Islet of Langerhans (tissue), 1 donor: ENCODE measurements around the gene AUTS2.
"Not testable (repeated sequence)": the region's sequence is repeated elsewhere in the genome, so short reads cannot be mapped to it uniquely, and the experiment has no call there.

ENCODE experiments used
- FAIRE-seq: peaks from one replicate; lab custom pipeline; 2011; peaks lifted over from hg19 to GRCh38; lab: Jason Lieb, UNC

The AUTS2 gene

DNA sequence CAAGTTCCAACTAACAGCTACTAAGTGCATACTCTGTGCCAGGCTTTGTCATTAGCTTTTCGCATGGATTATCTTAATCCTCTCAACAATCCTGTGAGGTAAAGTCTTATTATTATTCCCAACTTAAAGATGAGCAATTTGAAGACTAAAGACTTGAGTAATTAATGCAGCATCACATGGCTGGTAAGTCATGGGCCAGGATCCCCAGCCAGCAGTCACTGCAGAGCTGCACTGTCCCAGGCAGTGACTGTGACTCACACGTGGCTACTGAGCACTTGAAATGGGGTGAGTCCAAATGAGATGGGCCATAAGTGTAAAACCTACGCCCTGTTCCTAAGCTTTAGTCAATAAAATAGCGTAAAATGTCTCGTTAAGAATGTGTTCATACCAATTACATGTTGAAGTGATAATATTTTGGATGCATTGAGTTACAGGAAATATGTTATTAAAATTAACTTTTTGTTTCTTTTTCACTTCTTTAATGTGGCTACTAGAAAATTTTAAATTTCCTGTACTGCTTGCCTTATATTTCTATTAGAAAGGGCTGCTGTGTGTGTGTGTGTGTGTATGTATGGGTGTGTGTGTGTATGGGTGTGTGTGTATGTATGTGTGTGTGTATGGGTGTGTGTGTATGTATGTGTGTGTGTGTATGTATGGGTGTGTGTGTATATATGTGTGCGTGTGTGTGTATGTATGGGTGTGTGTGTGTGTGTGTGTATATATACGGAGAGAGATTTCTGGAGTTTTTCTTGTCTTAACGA lies 756.3 kb downstream of the AUTS2 start:
- no peak for FAIRE-seq

DNA sequence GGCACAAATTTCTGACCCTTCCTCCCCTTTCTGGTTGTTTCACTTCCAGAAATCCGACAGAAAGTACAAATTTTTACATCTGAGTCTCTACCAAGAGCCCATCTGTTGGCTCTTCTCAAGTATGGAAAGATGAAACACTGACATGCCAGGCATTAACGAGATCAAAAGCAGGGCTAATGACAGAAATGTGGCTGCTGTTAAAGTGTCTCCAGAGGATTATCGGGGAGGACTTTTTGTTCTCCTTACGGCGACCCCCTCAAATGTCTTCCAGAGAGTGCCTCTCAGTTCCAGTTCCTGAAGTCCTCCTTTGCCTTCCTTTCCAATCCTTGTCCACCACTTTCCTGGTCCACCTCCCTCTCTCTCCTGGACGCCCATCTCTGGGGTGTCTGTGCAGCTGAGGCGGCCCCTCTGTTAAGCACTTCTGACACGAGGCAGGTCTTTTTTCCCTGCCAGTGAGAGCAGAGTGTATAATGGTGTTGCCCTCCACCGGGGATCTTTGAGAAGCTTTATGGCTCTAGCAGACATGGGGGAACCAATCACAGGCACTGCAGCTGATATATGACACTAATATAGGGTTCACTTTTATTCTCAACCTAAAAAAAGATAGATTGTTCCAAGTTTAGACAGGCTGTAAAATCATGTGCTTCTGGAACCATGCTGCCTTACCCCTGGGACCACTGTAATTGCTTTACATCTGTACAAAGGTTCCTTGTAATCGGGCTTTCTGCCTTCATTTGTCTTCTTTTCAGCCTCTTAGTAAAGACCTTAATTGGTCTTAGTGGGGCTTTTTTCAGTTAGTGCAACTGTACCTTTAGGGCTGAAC lies 757.1 kb downstream of the AUTS2 start:
- FAIRE-seq: no peak

DNA sequence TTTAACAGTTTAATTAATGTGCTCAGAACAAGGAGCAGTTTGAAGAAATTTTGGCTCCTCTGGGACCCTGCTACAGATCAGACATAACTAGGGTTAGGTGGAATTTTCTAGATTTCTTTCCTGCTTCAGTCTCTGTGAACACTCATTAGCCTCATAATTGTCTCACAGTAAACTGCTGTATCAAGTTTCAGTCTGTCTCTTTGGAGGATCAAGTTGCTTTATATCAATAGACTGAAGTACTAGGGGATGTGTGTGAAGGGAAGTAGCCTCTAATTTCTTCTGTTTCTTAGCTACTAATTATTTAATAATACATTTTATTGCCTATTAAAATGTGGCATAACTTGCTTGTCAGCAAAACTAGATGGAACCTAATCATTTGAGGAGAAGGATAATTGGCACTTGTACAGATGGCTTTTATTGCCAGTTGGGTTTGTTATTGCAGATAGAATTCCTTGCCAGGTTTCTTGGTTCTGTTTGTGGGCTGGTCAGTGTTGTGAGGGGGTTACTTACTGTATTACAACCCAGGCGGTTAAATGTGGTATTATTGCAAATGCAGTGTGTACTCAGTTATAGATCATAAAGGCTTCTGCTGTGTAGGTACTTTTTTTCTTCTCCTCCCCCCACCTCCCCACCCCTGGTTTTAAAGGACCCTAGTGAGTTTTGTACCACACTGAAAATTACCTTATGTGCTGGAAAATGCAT lies 758.0 kb downstream of the AUTS2 start:
- FAIRE-seq: no peak

DNA sequence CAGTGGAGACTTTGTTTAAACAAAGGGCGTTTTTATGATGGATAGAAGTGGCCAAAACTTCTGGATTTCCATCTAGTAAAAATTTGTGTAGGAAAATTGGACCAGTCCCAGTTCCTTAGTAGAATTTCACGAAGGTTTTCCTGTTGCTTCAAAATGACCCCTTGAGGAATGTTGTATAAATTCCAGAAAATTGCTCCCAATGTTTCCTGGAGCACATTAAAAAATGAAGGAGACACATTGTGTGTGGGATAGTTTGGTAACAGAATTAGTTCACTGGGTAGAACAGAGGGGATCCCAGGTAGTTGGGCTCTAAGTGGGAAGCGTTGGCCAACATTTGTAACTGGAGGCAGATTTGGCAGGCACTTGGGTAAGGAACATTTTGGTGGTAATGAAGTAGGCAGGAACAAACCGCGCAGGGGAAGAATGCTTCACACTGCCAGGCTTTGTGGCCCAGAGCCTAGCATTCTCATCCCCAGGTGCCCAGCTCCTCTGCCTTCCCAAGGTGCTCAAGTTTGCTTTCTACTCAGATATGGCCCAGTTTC lies 758.6 kb downstream of the AUTS2 start:
- no peak for FAIRE-seq

DNA sequence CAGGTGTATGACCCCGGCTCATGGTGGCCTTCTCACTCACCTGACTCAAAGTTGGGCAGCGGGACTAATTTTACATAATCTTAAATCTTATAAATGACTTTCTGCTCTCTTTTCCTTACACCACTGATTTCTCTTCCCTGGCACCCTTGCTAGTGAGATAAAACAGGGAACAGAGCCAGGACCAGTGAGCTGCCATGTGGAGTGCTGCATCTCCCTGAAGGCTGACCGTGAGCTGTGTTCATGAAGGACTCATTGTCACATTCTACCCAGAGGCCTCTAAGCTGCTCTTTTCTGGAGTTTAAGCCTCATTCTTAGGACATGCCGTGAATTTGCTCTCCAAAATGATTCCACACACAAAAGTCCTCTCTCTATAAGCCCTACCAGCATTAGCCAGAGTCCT lies 762.3 kb downstream of the AUTS2 start:
- no peak for FAIRE-seq

DNA sequence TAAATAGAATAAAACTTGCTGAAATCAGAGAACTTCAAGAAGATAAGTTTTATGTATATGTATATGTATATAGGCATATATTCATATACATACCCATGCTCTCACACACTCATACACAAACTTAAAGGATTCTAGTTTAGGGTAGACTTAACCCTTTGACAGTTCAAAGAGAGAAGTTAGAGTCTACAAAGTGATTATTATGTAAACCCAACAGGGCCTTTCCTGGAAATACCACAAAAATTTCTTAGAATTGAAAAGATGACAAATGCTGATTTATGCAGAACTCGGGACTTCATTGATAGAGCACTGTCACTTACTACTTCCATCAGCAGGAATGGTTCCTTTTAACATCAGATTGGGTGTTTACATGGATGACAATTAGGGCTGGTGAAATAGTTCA lies 763.5 kb downstream of the AUTS2 start:
- FAIRE-seq: no peak

DNA sequence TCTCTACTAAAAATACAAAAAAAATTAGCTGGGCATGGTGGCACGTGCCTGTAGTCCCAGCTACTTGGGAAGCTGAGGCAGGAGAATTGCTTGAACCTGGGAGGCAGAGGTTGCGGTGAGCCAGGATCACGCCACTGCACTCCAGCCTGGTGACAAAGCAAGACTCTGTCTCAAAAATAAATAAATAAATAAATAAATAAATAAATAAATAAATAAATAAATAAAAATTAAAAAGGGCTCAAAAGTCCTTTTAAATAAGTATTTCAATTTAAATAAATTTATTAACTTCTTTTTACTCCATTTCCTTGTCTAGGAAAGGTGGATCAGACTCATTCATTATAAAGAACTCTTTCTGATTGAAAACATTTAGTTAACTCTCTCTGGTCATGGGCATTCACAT lies 766.1 kb downstream of the AUTS2 start:
- not testable (repeated sequence) for FAIRE-seq

DNA sequence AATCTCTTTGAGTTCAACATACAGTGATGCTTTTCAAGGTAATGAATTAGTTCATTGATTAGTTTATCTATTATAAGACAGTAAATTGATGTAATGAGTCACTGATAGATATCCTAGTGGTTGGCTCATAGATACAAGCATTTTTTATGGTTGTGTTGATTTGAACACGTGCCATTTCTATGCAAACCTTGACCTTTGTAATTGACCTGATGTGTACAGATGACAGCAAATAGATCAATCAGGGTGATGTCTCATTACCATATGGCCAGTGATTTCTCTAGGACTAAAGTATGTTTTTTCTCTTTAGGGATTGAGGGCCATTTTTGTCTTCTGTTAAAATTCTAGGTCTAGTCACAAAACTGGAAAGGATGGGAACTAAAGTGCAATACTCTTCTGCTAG lies 773.4 kb downstream of the AUTS2 start:
- FAIRE-seq: no peak

DNA sequence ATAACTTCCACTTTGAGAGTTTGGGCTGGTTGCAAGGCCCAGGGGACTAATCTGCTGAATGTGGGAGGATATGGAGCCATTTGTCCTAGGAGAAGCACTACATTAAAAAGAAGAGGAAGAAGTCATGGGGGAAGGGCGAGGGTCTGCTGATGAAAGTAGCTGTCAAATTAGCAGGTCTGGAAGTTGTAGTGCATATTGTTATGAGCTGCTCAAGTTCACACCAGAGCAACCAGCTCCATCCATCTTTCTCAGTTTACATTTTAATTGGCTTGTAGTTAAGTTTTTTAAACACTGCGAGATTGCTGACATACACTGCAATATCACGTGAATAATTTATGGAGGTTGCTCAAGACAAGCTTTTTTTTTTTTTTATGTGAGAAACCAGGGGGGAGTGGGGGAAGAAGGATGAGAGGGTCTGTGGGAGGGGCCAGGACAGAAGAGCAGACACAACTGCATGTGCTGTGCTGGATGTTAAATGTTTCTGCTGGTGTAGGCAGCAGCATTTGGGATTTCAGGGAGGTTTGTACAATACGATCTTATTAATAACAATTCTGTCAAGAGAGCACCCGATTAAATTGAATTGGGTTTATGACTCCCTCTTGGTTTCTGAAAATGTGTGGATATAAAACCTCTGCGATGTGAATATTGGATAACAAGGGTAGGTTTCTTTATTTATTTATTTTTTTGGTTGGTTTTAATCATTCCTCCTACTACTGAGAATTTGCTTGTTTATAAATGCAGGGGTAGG lies 774.7 kb downstream of the AUTS2 start:
- FAIRE-seq: no peak

DNA sequence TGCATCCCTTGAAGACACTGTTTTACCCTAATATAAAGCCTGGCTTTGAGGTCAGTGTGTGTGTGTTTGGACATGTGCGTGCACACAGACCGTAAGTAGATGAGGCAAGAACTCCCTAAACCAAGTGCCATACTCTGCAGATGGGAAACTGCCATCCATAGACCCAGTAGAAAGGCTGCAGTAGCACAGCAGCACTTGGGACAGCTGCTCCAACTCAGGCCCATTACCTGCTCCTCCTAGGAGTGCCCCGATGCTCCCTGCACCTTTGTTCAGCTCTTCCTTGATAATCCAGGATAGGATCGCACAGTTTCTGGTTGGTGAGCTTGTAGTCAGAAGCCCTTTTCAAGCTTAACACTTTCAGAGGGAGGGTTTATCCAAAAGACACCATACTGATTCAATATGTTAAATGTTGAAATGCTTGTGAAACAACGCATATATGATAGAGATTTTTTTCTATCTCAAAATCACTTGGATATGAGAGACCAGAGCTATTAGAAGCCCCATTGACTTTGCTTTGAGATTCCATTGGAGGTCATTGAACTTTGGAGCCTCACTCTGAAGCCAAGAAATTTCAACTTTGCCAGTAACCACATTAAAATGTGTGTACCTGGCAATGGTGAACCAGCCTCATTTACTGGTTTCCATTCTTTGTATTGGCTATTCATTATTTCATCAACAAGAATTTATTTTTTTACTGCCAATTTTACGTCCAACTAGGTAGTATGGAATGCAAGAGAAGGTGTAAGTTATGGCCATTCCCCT lies 776.7 kb downstream of the AUTS2 start:
- FAIRE-seq: no peak

DNA sequence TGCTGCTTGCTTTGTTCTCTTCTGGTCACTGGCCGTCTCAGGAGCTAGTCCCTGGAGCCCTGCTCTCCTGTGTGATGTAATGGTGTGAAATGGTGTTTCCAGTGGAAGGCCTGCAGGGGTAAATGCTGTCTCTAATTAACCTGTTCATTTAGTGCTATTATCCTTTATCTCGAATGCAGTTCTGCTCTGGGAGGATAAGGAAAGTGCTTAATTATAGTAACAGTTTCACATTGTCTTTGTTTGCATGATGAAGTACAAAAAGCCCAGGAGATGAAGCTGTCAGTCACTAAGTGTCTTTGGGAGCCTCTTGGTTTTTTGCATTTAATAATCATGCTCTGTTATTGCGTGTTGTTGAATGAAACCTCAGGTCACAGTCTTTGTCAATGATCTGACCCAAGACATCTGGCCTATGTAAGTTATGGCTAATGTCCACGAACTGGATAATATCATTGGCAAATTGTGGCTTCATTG lies 778.3 kb downstream of the AUTS2 start:
- no peak for FAIRE-seq

DNA sequence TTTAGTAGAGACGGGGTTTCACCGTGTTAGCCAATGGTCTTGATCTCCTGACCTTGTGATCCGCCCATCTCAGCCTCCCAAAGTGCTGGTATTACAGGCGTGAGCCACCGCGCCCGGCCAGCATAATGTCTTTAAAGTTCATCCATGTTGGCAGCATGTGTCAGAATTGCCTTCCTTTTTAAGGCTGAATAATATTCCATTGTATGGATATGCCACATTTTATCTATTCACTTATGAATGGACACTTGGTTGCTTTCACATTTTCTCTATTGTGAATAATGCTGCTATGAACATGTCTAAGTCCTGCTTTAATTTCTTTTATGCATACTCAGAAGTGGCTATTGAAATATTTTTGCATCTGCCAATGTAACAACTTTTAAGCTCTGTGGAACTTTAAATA lies 779.7 kb downstream of the AUTS2 start:
- no peak for FAIRE-seq

DNA sequence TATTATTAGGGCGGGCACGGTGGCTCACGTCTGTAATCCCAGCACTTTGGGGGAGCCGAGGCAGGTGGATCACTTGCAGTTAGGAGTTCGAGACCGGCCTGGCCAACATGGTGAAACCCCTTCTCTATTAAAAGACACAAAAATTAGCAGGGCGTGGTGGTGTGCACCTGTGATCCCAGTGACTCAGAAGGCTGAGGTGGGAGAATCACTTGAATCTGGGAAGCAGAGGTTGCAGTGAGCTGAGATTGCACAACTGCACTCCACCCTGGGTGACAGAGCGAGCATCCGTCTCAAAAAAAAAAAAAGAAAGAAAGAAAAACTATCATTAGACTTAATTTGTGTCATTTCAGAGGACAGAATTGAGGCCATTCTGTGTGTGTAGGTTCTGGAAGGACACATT lies 780.9 kb downstream of the AUTS2 start:
- no peak for FAIRE-seq

DNA sequence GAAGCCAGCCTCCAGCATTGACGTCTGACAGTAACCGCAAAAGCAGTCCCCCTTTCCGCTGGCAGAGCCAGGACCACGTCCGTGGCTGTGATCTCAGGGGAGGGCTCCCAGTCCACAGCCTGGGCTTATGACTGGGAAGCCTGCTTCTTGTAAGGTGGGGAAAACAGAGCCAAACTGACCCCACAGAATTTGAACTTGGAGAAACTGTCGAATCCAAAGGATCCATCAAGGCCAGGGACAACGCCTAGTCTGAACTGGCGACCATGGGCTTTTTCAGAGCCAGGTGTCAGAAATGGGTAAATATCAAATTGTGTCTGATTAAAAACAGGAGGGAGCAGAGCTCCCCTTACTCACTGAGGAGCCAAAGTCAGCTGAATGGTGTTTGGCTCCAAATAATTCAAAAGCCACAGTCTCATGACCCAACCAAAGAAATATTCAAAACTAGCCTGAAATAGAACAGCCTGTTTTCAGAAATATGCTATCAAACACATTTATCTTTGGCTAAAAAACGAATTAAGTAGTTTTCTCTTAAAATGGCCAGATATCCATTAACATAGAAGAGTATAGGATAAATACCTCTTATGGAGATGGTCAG lies 782.2 kb downstream of the AUTS2 start:
- FAIRE-seq: no peak

DNA sequence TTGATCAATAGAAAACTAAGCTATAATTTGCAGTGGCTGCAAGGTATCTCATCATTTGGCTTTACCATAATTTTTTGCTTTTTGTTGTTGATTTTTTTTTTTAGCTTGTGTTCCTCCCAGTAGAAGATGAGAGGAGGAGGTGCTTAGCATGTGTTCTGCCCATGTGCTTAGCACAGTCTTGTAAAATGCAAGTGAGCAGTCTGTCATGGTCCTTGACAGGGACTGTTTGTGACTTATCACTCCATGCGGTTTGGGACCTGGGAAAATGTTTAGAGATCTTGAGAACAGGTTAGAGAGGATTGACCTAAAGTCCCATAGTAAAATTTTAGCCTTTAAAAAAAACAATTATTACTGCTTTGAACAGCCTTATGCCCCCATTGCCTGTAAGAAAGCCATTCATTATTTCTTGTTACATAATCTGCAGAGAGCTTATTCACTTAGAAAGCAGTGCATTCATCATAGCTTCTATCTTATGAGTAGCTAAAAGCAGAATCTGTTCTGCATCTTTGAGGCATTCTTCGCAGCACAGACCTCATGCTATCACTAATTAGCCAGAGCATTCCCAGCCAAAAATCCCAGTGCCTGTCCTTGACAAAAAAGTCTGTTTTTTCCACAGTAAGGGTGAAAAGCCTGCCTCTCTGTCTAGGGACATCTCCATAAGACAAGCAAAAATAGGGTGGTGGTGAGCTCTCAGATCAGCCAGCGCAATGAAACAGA lies 784.9 kb downstream of the AUTS2 start:
- no peak for FAIRE-seq

DNA sequence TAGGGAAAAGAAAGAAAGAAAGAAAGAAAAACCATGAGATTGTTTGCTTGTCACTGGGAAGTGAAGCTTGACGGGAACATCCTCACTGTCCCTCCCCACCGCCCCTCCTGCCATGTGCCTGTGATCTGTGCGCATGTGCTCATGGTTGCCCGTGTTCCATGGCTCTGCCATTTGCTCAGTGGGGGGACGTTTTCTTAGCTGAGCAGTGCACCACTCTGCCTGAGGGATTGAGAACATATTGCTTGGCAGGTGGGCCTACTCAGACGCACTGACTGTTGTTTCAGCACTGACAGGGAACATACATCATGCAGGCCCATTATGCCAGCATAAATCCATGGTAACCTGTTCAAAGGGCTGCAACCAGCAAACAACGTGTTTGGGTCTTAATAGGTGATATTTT lies 785.7 kb downstream of the AUTS2 start:
- FAIRE-seq: no peak

DNA sequence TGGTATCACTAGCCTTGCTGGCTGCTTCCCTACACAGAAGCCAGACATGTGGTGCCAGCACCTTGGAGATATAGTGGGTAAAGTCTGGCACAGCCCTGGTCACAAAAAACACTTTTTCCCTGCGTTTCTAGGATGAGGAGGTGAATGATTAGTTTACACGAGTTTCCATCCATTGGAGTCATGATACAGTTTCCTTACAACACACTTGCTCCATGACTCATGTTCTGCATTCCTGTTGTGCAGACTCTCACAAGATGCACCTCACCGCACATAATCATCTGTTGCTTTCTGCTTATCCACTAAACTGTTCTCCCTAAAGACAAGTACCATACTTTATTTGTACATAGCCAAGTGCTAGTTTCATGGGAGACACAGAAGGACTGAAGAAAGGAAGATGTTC lies 786.6 kb downstream of the AUTS2 start:
- FAIRE-seq: no peak

DNA sequence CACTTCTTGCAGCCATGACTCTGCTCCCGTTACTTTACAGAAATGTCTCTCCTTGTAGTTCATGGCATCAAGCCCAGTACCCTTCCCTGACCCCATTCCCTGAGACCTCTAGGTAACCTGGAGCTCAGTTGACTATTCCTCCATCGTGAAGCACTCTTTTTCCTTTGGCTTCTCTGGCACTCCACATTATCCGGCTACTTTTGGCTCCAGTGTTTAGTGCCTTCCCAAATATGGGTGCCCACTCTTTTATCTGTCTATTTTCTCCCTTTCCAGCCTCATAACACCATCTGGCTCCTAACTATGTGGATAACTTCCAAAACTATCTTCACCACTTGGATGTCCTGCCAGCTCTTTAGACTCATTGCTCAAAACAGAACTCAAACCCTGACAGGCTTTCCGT lies 788.9 kb downstream of the AUTS2 start:
- no peak for FAIRE-seq

DNA sequence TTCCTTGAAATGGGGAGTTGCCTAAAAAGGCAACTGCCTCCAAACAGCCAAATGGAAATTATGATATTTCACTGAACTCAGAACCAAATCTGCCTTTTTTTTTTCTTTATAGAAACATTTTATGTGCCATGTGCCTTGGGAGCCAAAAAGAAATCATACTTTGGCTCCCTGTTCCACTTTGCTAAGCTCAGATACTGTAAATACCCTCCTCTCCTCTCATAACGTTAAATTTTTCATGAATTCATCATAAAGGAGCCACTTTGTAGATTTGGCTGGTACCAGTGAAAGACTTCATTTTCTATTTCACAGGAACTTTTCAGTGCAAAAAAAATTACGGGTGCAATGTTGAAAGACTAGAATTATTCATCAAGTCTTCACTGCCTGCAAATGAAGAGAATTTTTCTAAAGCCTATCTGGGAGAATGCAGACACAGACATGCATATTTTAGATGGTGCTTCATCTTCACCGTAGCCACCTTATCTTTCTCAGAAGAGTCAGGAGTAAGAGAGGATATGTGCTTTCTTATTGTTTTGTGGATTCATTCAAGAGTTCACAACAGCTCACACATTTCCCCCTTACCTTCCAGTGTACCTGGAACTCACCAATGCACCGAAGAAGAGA lies 791.4 kb downstream of the AUTS2 start:
- no peak for FAIRE-seq

DNA sequence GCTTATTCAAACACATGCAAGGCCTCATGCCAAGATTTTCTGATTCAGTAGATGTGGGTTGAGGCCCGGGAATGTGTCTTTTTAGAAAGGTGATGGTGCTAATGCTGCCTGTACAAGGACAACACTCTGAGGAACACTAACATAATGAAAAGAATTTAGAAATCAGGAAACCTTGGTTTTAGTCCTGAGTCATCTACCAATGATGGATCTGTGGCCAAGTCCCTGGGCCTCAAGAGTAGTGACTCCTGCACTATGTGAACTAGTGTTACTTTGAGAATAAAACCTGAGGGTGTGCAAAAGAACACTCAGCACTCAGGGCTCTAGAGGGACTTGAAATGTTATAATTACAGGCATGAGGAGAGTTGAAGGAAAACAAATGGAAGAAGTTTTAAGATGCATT lies 792.0 kb downstream of the AUTS2 start:
- FAIRE-seq: no peak
